GM23248 (cell line): ENCODE measurements around the gene NDC1. TPM values are rescaled to one million over a fixed set of nuclear protein-coding genes. Genes with fewer than 3 reads are reported as not detected.

Source experiments
- DNase-seq: peaks from one replicate; pipeline ENCODE4 v3.0.0-alpha.2; 2015
- H2AFZ ChIP-seq: fragments of 200-600 bp; sonication (generic); 2 replicates; pipeline ENCODE4 v1.6.1; 2016; ENCODE audit warnings: antibody characterized with exemption
- H3F3A ChIP-seq: fragments of 200-600 bp; sonication (generic); 2 replicates; pipeline ENCODE4 v1.6.1; 2016; ENCODE audit warnings: mild to moderate bottlenecking, antibody characterized with exemption, mixed run types; ENCODE audit not compliant: insufficient read depth
- H3K27ac ChIP-seq: fragments of 200-600 bp; sonication (generic); 2 replicates; pipeline ENCODE4 v1.5.1; 2016; ENCODE audit warnings: mild to moderate bottlenecking
- H3K27me3 ChIP-seq: fragments of 200-600 bp; sonication (generic); replicated peaks from 2 replicates; pipeline ENCODE4 v1.6.1; 2016; ENCODE audit warnings: mild to moderate bottlenecking; ENCODE audit not compliant: insufficient read depth
- H3K36me3 ChIP-seq: fragments of 200-600 bp; sonication (generic); 2 replicates; pipeline ENCODE4 v1.6.1; 2016; ENCODE audit warnings: low read depth, mild to moderate bottlenecking
- H3K4me1 ChIP-seq: fragments of 200-600 bp; sonication (generic); 2 replicates; pipeline ENCODE4 v1.6.1; 2016; ENCODE audit warnings: mild to moderate bottlenecking; ENCODE audit not compliant: insufficient read depth
- H3K4me2 ChIP-seq: fragments of 200-600 bp; sonication (generic); one replicate; pipeline ENCODE4 v1.6.1; 2016; ENCODE audit warnings: mild to moderate bottlenecking; ENCODE audit not compliant: unreplicated experiment
- H3K4me3 ChIP-seq: fragments of 200-600 bp; sonication (generic); 2 replicates; pipeline ENCODE4 v1.5.1; 2016; ENCODE audit warnings: mild to moderate bottlenecking
- H3K79me2 ChIP-seq: fragments of 200-600 bp; sonication (generic); 2 replicates; pipeline ENCODE4 v1.6.1; 2016; ENCODE audit warnings: mild to moderate bottlenecking; ENCODE audit not compliant: insufficient read depth
- H3K9ac ChIP-seq: fragments of 200-600 bp; sonication (generic); 2 replicates; pipeline ENCODE4 v1.6.1; 2016; ENCODE audit warnings: mild to moderate bottlenecking
- H3K9me2 ChIP-seq: fragments of 200-600 bp; sonication (generic); 2 replicates; pipeline ENCODE4 v1.6.1; 2016; ENCODE audit warnings: mixed run types, mild to moderate bottlenecking, moderate library complexity; ENCODE audit not compliant: insufficient read depth
- H3K9me3 ChIP-seq: fragments of 200-600 bp; sonication (generic); one replicate; pipeline ENCODE4 v1.6.1; 2017; ENCODE audit warnings: low read depth
- H4K20me1 ChIP-seq: fragments of 200-600 bp; sonication (generic); 2 replicates; pipeline ENCODE4 v1.6.0; 2016; ENCODE audit not compliant: insufficient read depth
- EZH2 ChIP-seq: fragments of 200-600 bp; sonication (generic); IDR thresholded peaks from 2 replicates; pipeline ENCODE4 v1.6.1; 2018; ENCODE audit warnings: antibody characterized with exemption, mild to moderate bottlenecking; ENCODE audit not compliant: insufficient read depth, poor library complexity, severe bottlenecking
- EZH2phosphoT487 ChIP-seq: fragments of 200-600 bp; sonication (generic); IDR thresholded peaks from 2 replicates; pipeline ENCODE4 v1.6.1; 2018; ENCODE audit warnings: antibody characterized with exemption, moderate library complexity, mild to moderate bottlenecking, low read depth; ENCODE audit not compliant: insufficient read depth
- WGBS, 2 experiments: methylation state at CpG; one replicate each; pipeline ENCODE4 v1.1.6; 2015 to 2017; ENCODE audit warnings: low lambda C conversion rate in 2 of 2, low coverage in 1 of 2; ENCODE audit errors: missing lambda C conversion rate in 2 of 2; 5-methylcytosine and 5-hydroxymethylcytosine counted together
- in situ Hi-C: fragments of 300-500 bp; cut with MboI; formaldehyde crosslinking; loops from 2 replicates; pipeline ENCODE4 v1.15.0; 2020
- polyA plus RNA-seq: library from polyadenylated mRNA; unstranded; fragments of >200 nt; fragmentation: Nextera tagmentation; extraction: Ambion mirVana; gene quantifications from 2 replicates; pipeline ENCODE4 v1.2.1, GENCODE V29; 2016
- total RNA-seq: library from RNA; depleted of rRNA; stranded (reverse); fragments of >200 nt; shearing (Covaris generic); gene quantifications from 2 replicates; pipeline ENCODE4 v1.2.3, GENCODE V29; 2014

The NDC1 gene
- total and polyA plus RNA-seq, 2 experiments from 2014 or later: 8.2 to 23.0 TPM

DNA sequence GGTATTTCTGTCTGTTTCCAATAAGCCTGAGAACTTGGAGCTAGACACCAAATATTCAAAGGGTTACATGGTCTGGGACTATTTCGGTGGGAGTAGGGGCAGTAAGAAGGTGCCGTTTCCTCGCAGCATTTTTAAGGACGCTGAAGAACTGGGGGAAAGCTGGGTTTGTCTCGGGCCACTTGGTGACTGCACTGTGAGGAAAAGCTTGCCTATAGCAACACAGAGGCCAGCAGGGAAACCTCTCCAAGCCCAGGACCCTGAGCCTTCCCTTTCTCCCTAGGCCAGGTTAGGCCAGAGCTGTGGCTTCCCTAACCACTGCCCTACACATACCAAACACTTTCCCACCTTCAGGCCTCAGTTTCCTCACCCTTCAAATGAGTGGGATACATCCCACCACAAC, 102.4 kb downstream of the NDC1 start:
- DNase-seq: no peak
- H3K4me2 ChIP-seq: no peak overlapping the region
- H2AFZ ChIP-seq: no peak overlapping the region
- no peak overlapping the region for H3K9ac ChIP-seq
- H3K27ac ChIP-seq: no peak overlapping the region
- peaks cover 32% of the 10 kb centered on the region for H3F3A ChIP-seq
- no peaks in the 10 kb centered on the region for H3K9me3 ChIP-seq
- in situ Hi-C loops: no loop called here
- H4K20me1 ChIP-seq: no peaks in the 10 kb centered on the region
- TF ChIP-seq EZH2 (no peak), EZH2phosphoT487 (no peak)
- H3K4me3 ChIP-seq: no peak overlapping the region
- 95 to 97% methylated on average over 5 of the region's 5 CpGs for WGBS, 2 experiments
- H3K36me3 ChIP-seq: no peaks in the 10 kb centered on the region
- H3K9me2 ChIP-seq: no peaks in the 10 kb centered on the region
- H3K27me3 ChIP-seq: no peaks in the 10 kb centered on the region
- no peaks in the 10 kb centered on the region for H3K79me2 ChIP-seq
- peaks cover 36% of the 10 kb centered on the region for H3K4me1 ChIP-seq

DNA sequence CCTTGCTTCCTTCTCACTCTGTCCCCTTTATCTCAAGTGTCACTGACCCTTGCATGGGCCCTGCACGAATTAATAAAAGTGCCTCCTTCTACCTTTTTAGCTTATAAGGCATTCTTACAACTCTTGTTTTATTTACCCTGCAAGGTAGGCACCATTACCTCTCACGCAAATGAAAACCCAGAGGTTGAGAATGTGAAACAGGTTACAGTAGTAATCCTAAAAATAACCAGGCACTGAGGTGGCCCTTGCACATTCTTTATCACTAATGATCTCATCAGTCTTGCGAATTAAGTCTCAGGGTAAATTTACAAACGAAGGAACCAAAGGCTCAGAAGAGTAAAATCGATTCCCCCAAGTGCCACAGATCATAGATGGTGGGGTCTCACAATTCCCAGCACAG, 102.8 kb downstream of the NDC1 start:
- H3K9me3 ChIP-seq: no peaks in the 10 kb centered on the region
- no peak overlapping the region for H3K4me3 ChIP-seq
- no peak for DNase-seq
- no peak overlapping the region for H2AFZ ChIP-seq
- H3K79me2 ChIP-seq: no peaks in the 10 kb centered on the region
- no peak overlapping the region for H3K9ac ChIP-seq
- no peaks in the 10 kb centered on the region for H3K9me2 ChIP-seq
- H3K27me3 ChIP-seq: no peaks in the 10 kb centered on the region
- TF ChIP-seq EZH2: no peak
- no peak for TF ChIP-seq EZH2phosphoT487
- in situ Hi-C loops: no loop called here
- H3K4me2 ChIP-seq: no peak overlapping the region
- H3K4me1 ChIP-seq: peaks cover 32% of the 10 kb centered on the region
- no peak overlapping the region for H3K27ac ChIP-seq
- WGBS, 2 experiments: 84 to 86% methylated on average over 5 of the region's 5 CpGs
- no peaks in the 10 kb centered on the region for H3K36me3 ChIP-seq
- no peaks in the 10 kb centered on the region for H4K20me1 ChIP-seq
- H3F3A ChIP-seq: peaks cover 32% of the 10 kb centered on the region

- 70 to 76% methylated on average over 10 of the region's 10 CpGs for WGBS, 2 experiments
- H3K9ac ChIP-seq: peak overlapping the region; percentile 33; the same call in 1 of the 2 replicates
- peak overlapping the region; percentile 90 for H3K27ac ChIP-seq
- H3K79me2 ChIP-seq: no peaks in the 10 kb centered on the region
- H3K9me3 ChIP-seq: no peaks in the 10 kb centered on the region
- no peak for TF ChIP-seq EZH2phosphoT487
- no peak for TF ChIP-seq EZH2
- peak; percentile 20 for DNase-seq
- H3K36me3 ChIP-seq: no peaks in the 10 kb centered on the region
- no peaks in the 10 kb centered on the region for H3K9me2 ChIP-seq
- H3K4me3 ChIP-seq: no peak overlapping the region
- no peaks in the 10 kb centered on the region for H3K27me3 ChIP-seq
- H3K4me1 ChIP-seq: peaks cover 29% of the 10 kb centered on the region
- H3F3A ChIP-seq: peaks cover 27% of the 10 kb centered on the region
- no peak overlapping the region for H2AFZ ChIP-seq
- H4K20me1 ChIP-seq: no peaks in the 10 kb centered on the region
- in situ Hi-C loops: no loop called here
- H3K4me2 ChIP-seq: no peak overlapping the region
These were observed 103.4 kb downstream of the NDC1 start for GRCh38 chr1:53734650-53735211.

DNA sequence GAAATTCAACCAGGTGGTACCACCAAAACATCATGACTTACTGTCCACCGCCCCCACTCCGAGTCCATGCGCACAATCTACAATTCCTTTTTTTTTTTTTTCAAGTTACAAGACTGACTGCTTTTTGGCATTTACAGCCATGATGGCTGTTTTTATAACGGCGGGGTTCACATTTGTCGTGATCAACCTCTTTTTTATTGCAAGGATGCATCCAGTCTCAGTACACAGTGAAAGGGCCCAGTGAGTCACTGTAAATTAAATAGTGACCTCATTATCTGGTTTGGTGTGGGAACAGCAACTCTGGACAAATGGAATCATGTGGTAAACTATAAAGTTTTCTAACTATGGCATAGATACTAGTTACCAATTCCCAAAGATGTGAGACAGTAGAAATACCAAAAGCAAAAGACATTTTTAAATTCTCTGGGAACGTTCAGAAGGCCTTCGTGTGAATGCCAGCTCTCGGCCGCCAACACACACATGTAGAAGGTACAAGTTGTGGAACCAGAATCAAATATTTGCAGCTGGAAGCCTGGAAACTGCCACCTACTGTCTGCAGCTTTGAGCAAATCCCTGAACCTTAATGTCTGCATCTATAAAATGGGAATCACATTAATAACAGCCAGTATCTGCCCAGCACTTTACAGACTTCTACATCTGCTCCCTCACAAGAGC, 104.0 kb downstream of the NDC1 start:
- peak; percentile 83 for DNase-seq

More for the DNA sequence above, 104.0 kb downstream of the NDC1 start:
- Histone ChIP-seq H3K79me2 (no peaks in the 10 kb centered on the region), H3K27ac (peak overlapping the region; percentile 90), H3K4me1 (peaks cover 29% of the 10 kb centered on the region), H3K4me2 (peak overlapping the region; percentile 46), H3K9ac (peak overlapping the region; percentile 67), H3K9me3 (no peaks in the 10 kb centered on the region), H3F3A (peaks cover 24% of the 10 kb centered on the region), H2AFZ (no peak overlapping the region), H3K4me3 (no peak overlapping the region), H4K20me1 (no peaks in the 10 kb centered on the region), H3K27me3 (no peaks in the 10 kb centered on the region), H3K9me2 (no peaks in the 10 kb centered on the region), H3K36me3 (no peaks in the 10 kb centered on the region)
- no peak for TF ChIP-seq EZH2phosphoT487
- no peak for TF ChIP-seq EZH2
- WGBS, 2 experiments: 64 to 67% methylated on average over 10 of the region's 10 CpGs
- in situ Hi-C loops: no loop called here
